GM18867 (cell line): ENCODE data around the gene PPP2R5B.
A peak's percentile ranks its signal among the peaks of the same experiment; 100 is the strongest.

Source experiments
- ATAC-seq: cut with Tn5 transposase; IDR thresholded peaks from one replicate; pipeline ENCODE4 v1.9.1; 2021; ENCODE audit warnings: mild to moderate bottlenecking, moderate library complexity; ENCODE audit not compliant: unreplicated experiment

Gene PPP2R5B

GRCh38 chr11:64923944-64924909 lies at the start of gene PPP2R5B:
Gene PPP2R5B, plus strand, starts transcription at chr11:64924689. Its CDS starts 1,046 bp downstream, at chr11:64925735.
- ATAC-seq = peak; percentile 83

GRCh38 chr11:64875369-64876228 lies 48.9 kb upstream of the PPP2R5B start:
- no peak for ATAC-seq

GRCh38 chr11:64876229-64876750 lies 48.2 kb upstream of the PPP2R5B start:
- ATAC-seq = no peak

GRCh38 chr11:64876835-64877341 lies 47.6 kb upstream of the PPP2R5B start:
- no peak for ATAC-seq

GRCh38 chr11:64877390-64878222 lies 46.9 kb upstream of the PPP2R5B start:
- ATAC-seq = no peak

GRCh38 chr11:64878223-64878493 lies 46.3 kb upstream of the PPP2R5B start:
- ATAC-seq = no peak

- peak; percentile 67 for ATAC-seq
These were observed 45.8 kb upstream of the PPP2R5B start, which contains the start of gene EHD1 for GRCh38 chr11:64878494-64879243. Gene EHD1, minus strand, starts transcription at chr11:64878621. Its CDS starts 157 bp downstream, at chr11:64878464.

GRCh38 chr11:64879244-64879900 lies 45.1 kb upstream of the PPP2R5B start:
- ATAC-seq = no peak

GRCh38 chr11:64880240-64881001 lies 44.1 kb upstream of the PPP2R5B start:
- ATAC-seq = no peak

GRCh38 chr11:64881476-64881875 lies 43.0 kb upstream of the PPP2R5B start:
- ATAC-seq = no peak

GRCh38 chr11:64882243-64882642 lies 42.2 kb upstream of the PPP2R5B start:
- ATAC-seq = no peak

GRCh38 chr11:64883575-64883974 lies 40.9 kb upstream of the PPP2R5B start:
- ATAC-seq = no peak

GRCh38 chr11:64884019-64884418 lies 40.5 kb upstream of the PPP2R5B start:
- ATAC-seq = no peak

- ATAC-seq = no peak
These were observed 38.9 kb upstream of the PPP2R5B start for GRCh38 chr11:64885367-64886286.

GRCh38 chr11:64887234-64887756 lies 37.2 kb upstream of the PPP2R5B start:
- ATAC-seq = peak; percentile 18

- peak; percentile 71 for ATAC-seq
These were observed 36.6 kb upstream of the PPP2R5B start for GRCh38 chr11:64887757-64888405.

GRCh38 chr11:64888406-64888728 lies 36.1 kb upstream of the PPP2R5B start:
- no peak for ATAC-seq
